CD14-positive monocyte (primary cell): Measurements from ENCODE around the gene CCL20. TPM values are rescaled to one million over a fixed set of nuclear protein-coding genes. Genes with fewer than 3 reads are reported as not detected.

Source experiments
- DNase-seq, 3 donors: peaks; one replicate each; pipeline ENCODE4 v3.0.0-alpha.2; 2011 to 2022
- H2AFZ ChIP-seq: 2 replicates; pipeline ENCODE4 v1.6.0; 2012; ENCODE audit warnings: mild to moderate bottlenecking, low read depth, low read length, inconsistent platforms; ENCODE audit not compliant: insufficient read depth, poor library complexity, severe bottlenecking
- H3K27ac ChIP-seq, 2 donors: 1 replicate in 1 of 2; 2 replicates in 1 of 2; pipeline ENCODE4 v1.5.1; 2012 to 2013; ENCODE audit warnings: low read length in 2 of 2, control low read depth in 1 of 2, inconsistent platforms in 1 of 2, low read depth in 1 of 2, mild to moderate bottlenecking in 1 of 2
- H3K27me3 ChIP-seq, 2 donors: one replicate each; pipeline versions ENCODE4 v1.6.0 to v1.6.1; 2011 to 2013; ENCODE audit warnings: low read length in 2 of 2; ENCODE audit not compliant: control insufficient read depth in 2 of 2, insufficient read depth in 2 of 2
- H3K36me3 ChIP-seq, 2 donors: replicated peaks in 1 of 2; 1 replicate in 1 of 2; 2 replicates in 1 of 2; pipeline versions ENCODE4 v1.5.1 to v1.6.1; 2012 to 2013; ENCODE audit warnings: low read length in 2 of 2, control low read depth in 1 of 2, inconsistent platforms in 1 of 2, mild to moderate bottlenecking in 1 of 2; ENCODE audit not compliant: insufficient read depth in 2 of 2, control insufficient read depth in 1 of 2
- H3K4me1 ChIP-seq, 2 donors: 1 replicate in 1 of 2; 2 replicates in 1 of 2; pipeline versions ENCODE4 v1.5.1 to v1.6.1; 2012 to 2013; ENCODE audit warnings: low read length in 2 of 2, control low read depth in 1 of 2, inconsistent platforms in 1 of 2, mild to moderate bottlenecking in 1 of 2, moderate library complexity in 1 of 2; ENCODE audit not compliant: insufficient read depth in 2 of 2, control insufficient read depth in 1 of 2
- H3K4me2 ChIP-seq: replicated peaks from 2 replicates; pipeline ENCODE3; 2012; ENCODE audit warnings: low read length, moderate library complexity, mild to moderate bottlenecking; ENCODE audit not compliant: poor library complexity, severe bottlenecking; ENCODE audit errors: extremely low read depth
- H3K4me3 ChIP-seq, 3 experiments: fragments of 200-600 bp in 1 of 3; sonication (generic) in 1 of 3; replicated peaks in 1 of 3; 1 replicate in 2 of 3; 2 replicates in 1 of 3; pipeline ENCODE4 v1.5.1; 2011 to 2013; ENCODE audit warnings: low read length in 3 of 3, mild to moderate bottlenecking in 3 of 3, control low read depth in 2 of 3, low read depth in 2 of 3, inconsistent platforms in 1 of 3, moderate library complexity in 1 of 3
- H3K79me2 ChIP-seq: 2 replicates; pipeline ENCODE4 v1.6.0; 2012; ENCODE audit warnings: mild to moderate bottlenecking, control low read depth, inconsistent platforms, low read length, moderate library complexity; ENCODE audit not compliant: insufficient read depth
- H3K9ac ChIP-seq: 2 replicates; pipeline ENCODE4 v1.6.0; 2017; ENCODE audit warnings: low read length, mild to moderate bottlenecking; ENCODE audit not compliant: insufficient read depth, poor library complexity, severe bottlenecking
- H3K9me3 ChIP-seq, 2 donors: replicated peaks in 1 of 2; 1 replicate in 1 of 2; 2 replicates in 1 of 2; pipeline versions ENCODE4 v1.5.1 to v1.6.1; 2012 to 2013; ENCODE audit warnings: low read length in 2 of 2, control low read depth in 1 of 2; ENCODE audit not compliant: control insufficient read depth in 1 of 2, insufficient read depth in 1 of 2
- H4K20me1 ChIP-seq: 2 replicates; pipeline ENCODE4 v1.6.0; 2012; ENCODE audit warnings: mild to moderate bottlenecking, low read length, control low read depth, moderate library complexity; ENCODE audit not compliant: insufficient read depth
- H3K27ac Mint-ChIP-seq, 7 donors: one replicate each; pipeline ENCODE4 v1.8.0; 2020; ENCODE audit warnings: mild to moderate bottlenecking in 7 of 7, mixed read lengths in 7 of 7, moderate library complexity in 6 of 7, inconsistent platforms in 2 of 7
- H3K27me3 Mint-ChIP-seq, 3 donors: one replicate each; pipeline ENCODE4 v1.8.0; 2021 to 2022; ENCODE audit warnings: low read depth in 3 of 3, mild to moderate bottlenecking in 3 of 3, mixed read lengths in 3 of 3, moderate library complexity in 3 of 3, inconsistent platforms in 1 of 3
- H3K36me3 Mint-ChIP-seq, 2 donors: one replicate each; pipeline ENCODE4 v1.8.0; 2020; ENCODE audit warnings: mixed read lengths in 2 of 2, inconsistent platforms in 1 of 2, mild to moderate bottlenecking in 1 of 2
- H3K4me1 Mint-ChIP-seq: one replicate; pipeline ENCODE4 v1.8.0; 2020; ENCODE audit warnings: mild to moderate bottlenecking, mixed read lengths
- H3K4me3 Mint-ChIP-seq, 2 donors: one replicate each; pipeline ENCODE4 v1.8.0; 2020; ENCODE audit warnings: mild to moderate bottlenecking in 2 of 2, mixed read lengths in 2 of 2, moderate library complexity in 1 of 2
- H3K9me3 Mint-ChIP-seq, 7 donors: one replicate each; pipeline ENCODE4 v1.8.0; 2020 to 2022; ENCODE audit warnings: mixed read lengths in 7 of 7, mild to moderate bottlenecking in 6 of 7, moderate library complexity in 6 of 7, inconsistent platforms in 2 of 7
- CTCF ChIP-seq: fragments of 200-600 bp; IDR thresholded peaks from one replicate; pipeline ENCODE4 v1.8.0; 2022; ENCODE audit warnings: antibody characterized with exemption, mild to moderate bottlenecking
- WGBS: methylation state at CpG from one replicate; pipeline ENCODE4 v1.1.5; 2013; ENCODE audit warnings: missing lambda C conversion rate; ENCODE audit not compliant: insufficient coverage; 5-methylcytosine and 5-hydroxymethylcytosine counted together
- intact Hi-C, 2 donors: fragments of 100-400 bp; cut with micrococcal nuclease; formaldehyde crosslinking; loops; one replicate each; pipeline versions ENCODE4 v1.15.0 to v1.15.1; 2023
- polyA plus RNA-seq, 3 donors: library from polyadenylated mRNA; depleted of rRNA in 1 of 3; unstranded in 2 of 3; stranded (reverse) in 1 of 3; fragments of 300-500 nt in 2 of 3; fragments of >200 nt in 1 of 3; fragmentation: Illumina TruSeq in 2 of 3; gene quantifications; 1 replicate in 2 of 3; 2 replicates in 1 of 3; pipeline ENCODE4 v1.2.3, GENCODE V29; 2012 to 2021

The CCL20 gene
- polyA plus RNA-seq, 3 donors, result 0.47 to 6.2 TPM; not detected in 1

- H3K4me3 ChIP-seq, result no peak overlapping the region
- DNase-seq, result peak in 2 of 3 donors; percentile 36 to 42
- H3K27ac ChIP-seq, result no peak overlapping the region
- no peaks in the 10 kb centered on the region for H3K79me2 ChIP-seq
- intact Hi-C loops, result no loop called here
- H3K36me3 ChIP-seq, result no peaks in the 10 kb centered on the region
- no peak overlapping the region for H3K9ac ChIP-seq
- H3K9me3 ChIP-seq, result no peaks in the 10 kb centered on the region
- H3K4me3 Mint-ChIP-seq, result no peak overlapping the region
- H3K4me1 ChIP-seq, result no peaks in the 10 kb centered on the region
- H3K27me3 Mint-ChIP-seq, result peaks cover 2 to 6% (median 2%) of the 10 kb centered on the region in 3 donors
- 88% methylated on average over 8 of the region's 15 CpGs for WGBS
- TF ChIP-seq CTCF, result peak; percentile 42
- H3K4me1 Mint-ChIP-seq, result peaks cover 2% of the 10 kb centered on the region
- no peaks in the 10 kb centered on the region for H3K36me3 Mint-ChIP-seq
- H3K9me3 Mint-ChIP-seq, result peaks cover 0 to 6% (median 0%) of the 10 kb centered on the region in 7 donors
- no peak overlapping the region for H3K27ac Mint-ChIP-seq
- no peaks in the 10 kb centered on the region for H3K27me3 ChIP-seq
- H2AFZ ChIP-seq, result no peak overlapping the region
- no peaks in the 10 kb centered on the region for H4K20me1 ChIP-seq
- H3K4me2 ChIP-seq, result no peak overlapping the region
These were observed 39.5 kb upstream of the CCL20 start for GRCh38 chr2:227774011-227774624.

- Mint-ChIP-seq H3K4me3 (no peak overlapping the region), H3K27ac (no peak overlapping the region), H3K36me3 (no peaks in the 10 kb centered on the region), H3K27me3 (peaks cover 2 to 5% (median 3%) of the 10 kb centered on the region in 3 donors), H3K9me3 (peaks cover 0 to 6% (median 0%) of the 10 kb centered on the region in 7 donors), H3K4me1 (no peaks in the 10 kb centered on the region)
- Histone ChIP-seq H3K27ac (no peak overlapping the region), H3K36me3 (no peaks in the 10 kb centered on the region), H3K4me1 (no peaks in the 10 kb centered on the region), H3K4me2 (no peak overlapping the region), H2AFZ (no peak overlapping the region), H3K9me3 (no peaks in the 10 kb centered on the region), H3K27me3 (no peaks in the 10 kb centered on the region), H3K4me3 (no peak overlapping the region), H4K20me1 (no peaks in the 10 kb centered on the region), H3K79me2 (no peaks in the 10 kb centered on the region), H3K9ac (no peak overlapping the region)
- no peak for TF ChIP-seq CTCF
- WGBS, result no CpG with 5 or more reads among the region's 6 CpGs
- intact Hi-C loops, result no loop called here
- DNase-seq, result no peak
These were observed 38.5 kb upstream of the CCL20 start for GRCh38 chr2:227774895-227775842.
